ENCODE measurements around the gene GFY. TPM values are rescaled to one million over a fixed set of nuclear protein-coding genes. Genes with fewer than 3 reads are reported as not detected.

The GFY gene
- total RNA-seq, 1 donor from 2014 or later = not detected

DNA sequence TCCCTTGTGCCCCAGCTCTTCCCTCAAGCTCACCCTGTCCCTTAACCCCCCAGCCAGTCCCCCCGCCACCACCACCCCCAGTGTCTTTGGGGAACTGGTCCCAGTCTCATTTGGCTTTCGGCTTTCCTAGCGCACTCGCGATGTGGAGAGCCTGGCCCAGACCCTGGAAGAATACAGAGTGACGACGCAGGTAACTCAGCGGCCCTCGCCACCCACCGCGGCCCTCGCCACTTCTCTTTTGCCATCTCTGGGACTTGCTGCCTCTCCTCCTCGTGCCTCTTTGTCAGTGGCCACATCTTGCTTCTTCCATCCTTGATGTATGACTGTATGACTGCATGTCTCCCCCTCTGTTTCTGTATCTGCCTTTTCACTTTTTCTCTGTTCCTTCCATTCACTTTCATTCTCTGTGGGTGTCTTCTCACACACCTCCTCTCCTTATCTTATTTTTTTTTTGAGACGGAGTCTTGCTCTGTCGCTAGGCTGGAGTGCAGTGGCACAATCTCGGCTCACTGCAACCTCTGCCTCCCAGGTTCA is 17.6 kb upstream of the GFY start:
- peaks cover 0 to 16% (median 1%) of the 10 kb centered on the region in 3 donors for H3K27me3 ChIP-seq (ENCODE audit: control insufficient read depth in 3 of 3, insufficient read depth in 3 of 3, low read length in 3 of 3)
- H3K9ac ChIP-seq (ENCODE audit: low read depth in 1 of 3, low read length in 3 of 3) = no peak overlapping the region
- no peak overlapping the region for H3K4me3 ChIP-seq (ENCODE audit: low read length in 3 of 3)
- no peaks in the 10 kb centered on the region for H3K9me3 ChIP-seq (ENCODE audit: control insufficient read depth in 3 of 3, low read length in 3 of 3)
- no peaks in the 10 kb centered on the region for H3K4me1 ChIP-seq (ENCODE audit: control insufficient read depth in 3 of 3, insufficient read depth in 3 of 3, low read length in 3 of 3)
- H3K27ac ChIP-seq (ENCODE audit: low read depth, low read length) = no peak overlapping the region
- no peaks in the 10 kb centered on the region for H3K36me3 ChIP-seq (ENCODE audit: control insufficient read depth in 3 of 3, insufficient read depth in 3 of 3, low read length in 3 of 3)

DNA sequence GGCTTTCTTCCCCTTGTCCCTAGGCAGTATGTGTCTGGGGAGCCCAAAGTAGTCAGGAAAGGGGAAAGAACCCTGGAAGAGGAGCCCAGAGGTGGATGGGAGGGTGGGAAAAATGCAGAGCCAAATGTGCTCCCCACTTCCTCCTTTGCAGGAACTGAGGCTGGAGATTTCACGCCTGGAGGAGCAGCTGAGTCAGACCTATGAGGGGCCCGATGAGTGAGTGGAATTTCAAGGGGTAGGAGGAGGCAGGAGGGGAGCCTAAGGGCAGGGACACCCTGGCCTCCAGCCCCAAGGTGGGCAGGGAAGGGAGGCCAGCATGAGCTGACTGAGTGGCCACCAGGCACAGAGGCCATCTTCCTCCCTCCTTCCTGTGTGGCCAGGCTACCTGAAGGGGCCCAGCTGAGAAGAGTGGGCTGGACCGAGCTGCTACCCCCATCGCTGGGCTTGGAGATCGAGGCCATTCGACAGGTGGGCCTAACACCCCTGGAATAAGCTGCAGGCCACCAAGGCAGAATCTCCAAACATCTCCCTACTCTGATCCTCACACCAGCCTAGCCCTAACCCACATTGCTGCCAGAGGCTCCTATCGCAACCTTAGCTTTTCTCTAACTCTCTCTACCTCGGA is 16.3 kb upstream of the GFY start:
- no peak overlapping the region for H3K4me3 ChIP-seq (ENCODE audit: low read length in 3 of 3)
- H3K9ac ChIP-seq (ENCODE audit: low read depth in 1 of 3, low read length in 3 of 3) = no peak overlapping the region
- no peaks in the 10 kb centered on the region for H3K4me1 ChIP-seq (ENCODE audit: control insufficient read depth in 3 of 3, insufficient read depth in 3 of 3, low read length in 3 of 3)
- no peaks in the 10 kb centered on the region for H3K36me3 ChIP-seq (ENCODE audit: control insufficient read depth in 3 of 3, insufficient read depth in 3 of 3, low read length in 3 of 3)
- peaks cover 0 to 16% (median 8%) of the 10 kb centered on the region in 3 donors for H3K27me3 ChIP-seq (ENCODE audit: control insufficient read depth in 3 of 3, insufficient read depth in 3 of 3, low read length in 3 of 3)
- H3K9me3 ChIP-seq (ENCODE audit: control insufficient read depth in 3 of 3, low read length in 3 of 3) = no peaks in the 10 kb centered on the region
- H3K27ac ChIP-seq (ENCODE audit: low read depth, low read length) = no peak overlapping the region

DNA sequence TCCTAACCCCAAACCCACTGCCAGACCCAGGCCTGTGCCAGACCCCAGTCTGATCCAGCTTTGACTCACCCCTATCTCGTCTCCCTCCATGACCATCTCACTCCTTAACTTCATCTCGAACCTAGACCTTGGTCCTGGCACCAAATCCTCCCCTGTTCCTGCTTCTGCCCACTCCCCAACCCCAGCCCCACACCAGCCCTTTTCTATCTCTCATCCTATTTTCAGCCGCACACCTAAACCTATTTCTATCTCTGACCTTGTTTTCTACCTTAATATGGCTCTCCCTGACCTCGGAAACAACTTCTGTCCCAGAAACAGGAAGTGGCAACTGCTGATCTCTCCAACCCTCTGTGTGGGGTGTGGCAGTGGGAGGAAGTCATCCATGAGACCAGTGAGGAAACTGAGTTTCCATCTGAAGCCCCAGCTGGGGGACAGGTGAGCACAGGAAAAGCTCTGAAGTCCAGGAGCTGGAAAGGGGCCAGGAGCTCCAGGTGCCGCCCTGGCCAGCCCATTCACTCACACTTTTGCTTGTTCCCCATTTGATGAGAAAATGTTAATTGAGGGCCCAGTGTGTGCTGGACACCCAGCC is 15.7 kb upstream of the GFY start:
- Histone ChIP-seq H3K36me3 (ENCODE audit: control insufficient read depth in 3 of 3, insufficient read depth in 3 of 3, low read length in 3 of 3) (no peaks in the 10 kb centered on the region), H3K9ac (ENCODE audit: low read depth in 1 of 3, low read length in 3 of 3) (no peak overlapping the region), H3K4me3 (ENCODE audit: low read length in 3 of 3) (no peak overlapping the region), H3K27me3 (ENCODE audit: control insufficient read depth in 3 of 3, insufficient read depth in 3 of 3, low read length in 3 of 3) (peaks cover 0 to 16% (median 13%) of the 10 kb centered on the region in 3 donors), H3K9me3 (ENCODE audit: control insufficient read depth in 3 of 3, low read length in 3 of 3) (no peaks in the 10 kb centered on the region), H3K27ac (ENCODE audit: low read depth, low read length) (no peak overlapping the region), H3K4me1 (ENCODE audit: control insufficient read depth in 3 of 3, insufficient read depth in 3 of 3, low read length in 3 of 3) (no peaks in the 10 kb centered on the region)

DNA sequence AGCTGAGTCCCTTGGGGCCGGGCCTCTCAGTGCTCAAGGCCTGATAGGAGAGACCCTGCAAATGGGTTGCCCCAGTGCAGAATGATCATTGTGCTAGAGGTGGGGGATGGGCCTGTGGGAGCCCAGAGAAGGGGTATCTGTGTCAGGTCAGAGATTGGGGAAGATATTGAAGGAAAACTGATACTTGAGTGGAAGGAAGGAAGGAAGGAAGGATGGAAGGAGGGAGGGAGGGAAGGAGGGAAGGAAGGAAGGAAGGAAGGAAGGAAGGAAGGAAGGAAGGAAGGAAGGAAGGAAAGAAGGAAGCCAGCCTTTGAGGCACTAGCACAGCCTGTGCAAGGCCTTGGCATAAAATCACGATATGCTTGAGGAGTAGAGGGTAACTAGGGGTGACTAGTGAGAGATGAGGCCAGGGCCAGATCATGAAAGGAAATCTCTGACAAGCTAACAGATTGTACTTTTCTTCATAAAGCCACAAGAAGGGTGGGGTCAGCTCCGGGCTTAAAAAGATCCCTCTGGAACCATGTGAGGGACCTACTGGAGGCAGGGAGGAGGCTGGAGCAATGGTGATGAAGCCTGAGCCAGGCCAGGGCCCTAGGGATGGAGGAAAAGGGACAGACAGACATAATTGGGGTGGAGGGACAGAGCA is 13.4 kb upstream of the GFY start:
- Histone ChIP-seq H3K36me3 (ENCODE audit: control insufficient read depth in 3 of 3, insufficient read depth in 3 of 3, low read length in 3 of 3) (no peaks in the 10 kb centered on the region), H3K4me3 (ENCODE audit: low read length in 3 of 3) (no peak overlapping the region), H3K27ac (ENCODE audit: low read depth, low read length) (no peak overlapping the region), H3K27me3 (ENCODE audit: control insufficient read depth in 3 of 3, insufficient read depth in 3 of 3, low read length in 3 of 3) (peaks cover 4 to 27% (median 20%) of the 10 kb centered on the region in 3 donors), H3K9ac (ENCODE audit: low read depth in 1 of 3, low read length in 3 of 3) (no peak overlapping the region), H3K4me1 (ENCODE audit: control insufficient read depth in 3 of 3, insufficient read depth in 3 of 3, low read length in 3 of 3) (no peaks in the 10 kb centered on the region), H3K9me3 (ENCODE audit: control insufficient read depth in 3 of 3, low read length in 3 of 3) (no peaks in the 10 kb centered on the region)

DNA sequence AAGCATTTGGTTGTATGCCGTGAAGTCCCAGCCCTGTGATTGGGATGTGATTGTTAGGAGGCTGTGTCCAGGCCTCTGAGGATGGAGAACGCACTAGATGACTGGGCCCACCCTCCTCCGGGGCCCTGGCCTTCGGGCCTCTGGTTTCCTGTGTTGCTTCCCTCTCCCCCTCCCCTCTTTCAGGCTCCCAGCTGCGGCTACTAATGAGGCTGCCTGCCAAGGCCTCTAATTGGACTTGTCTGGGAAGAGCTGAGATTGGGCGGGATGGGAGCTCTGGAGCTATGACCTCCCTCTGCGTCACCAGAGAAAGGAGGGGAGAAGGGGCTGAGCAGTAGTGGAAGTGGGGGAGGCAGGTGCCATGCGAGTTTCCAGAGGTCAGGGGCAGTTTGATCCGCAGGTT is 11.8 kb upstream of the GFY start:
- no peak overlapping the region for H3K9ac ChIP-seq (ENCODE audit: low read depth in 1 of 3, low read length in 3 of 3)
- H3K4me3 ChIP-seq (ENCODE audit: low read length in 3 of 3) = no peak overlapping the region
- no peaks in the 10 kb centered on the region for H3K36me3 ChIP-seq (ENCODE audit: control insufficient read depth in 3 of 3, insufficient read depth in 3 of 3, low read length in 3 of 3)
- H3K4me1 ChIP-seq (ENCODE audit: control insufficient read depth in 3 of 3, insufficient read depth in 3 of 3, low read length in 3 of 3) = no peaks in the 10 kb centered on the region
- no peak overlapping the region for H3K27ac ChIP-seq (ENCODE audit: low read depth, low read length)
- peaks cover 16 to 41% (median 27%) of the 10 kb centered on the region in 3 donors for H3K27me3 ChIP-seq (ENCODE audit: control insufficient read depth in 3 of 3, insufficient read depth in 3 of 3, low read length in 3 of 3)
- no peaks in the 10 kb centered on the region for H3K9me3 ChIP-seq (ENCODE audit: control insufficient read depth in 3 of 3, low read length in 3 of 3)

DNA sequence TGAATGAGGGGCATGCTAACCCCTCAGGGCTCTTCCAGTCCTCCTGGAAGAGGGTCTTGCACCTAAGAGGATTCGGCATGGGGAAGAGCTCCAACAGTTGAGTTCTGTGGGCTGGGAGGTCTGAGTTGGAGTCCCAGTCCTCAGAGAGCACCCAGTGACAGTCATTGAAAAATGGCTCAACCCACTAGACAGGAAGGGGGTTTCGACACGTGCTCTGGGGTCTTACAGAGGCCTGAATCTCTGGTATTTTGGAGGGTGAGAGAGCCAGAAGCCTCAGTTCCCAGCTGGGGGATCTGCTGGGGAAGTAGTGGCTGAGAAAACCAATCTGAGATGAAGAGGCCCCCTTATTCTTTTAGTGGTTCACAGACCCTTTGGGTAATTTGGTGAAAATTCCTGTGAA is 10.9 kb upstream of the GFY start:
- H3K9me3 ChIP-seq (ENCODE audit: control insufficient read depth in 3 of 3, low read length in 3 of 3) = no peaks in the 10 kb centered on the region
- H3K27me3 ChIP-seq (ENCODE audit: control insufficient read depth in 3 of 3, insufficient read depth in 3 of 3, low read length in 3 of 3) = peaks cover 24 to 50% (median 33%) of the 10 kb centered on the region in 3 donors
- no peaks in the 10 kb centered on the region for H3K4me1 ChIP-seq (ENCODE audit: control insufficient read depth in 3 of 3, insufficient read depth in 3 of 3, low read length in 3 of 3)
- no peaks in the 10 kb centered on the region for H3K36me3 ChIP-seq (ENCODE audit: control insufficient read depth in 3 of 3, insufficient read depth in 3 of 3, low read length in 3 of 3)
- no peak overlapping the region for H3K4me3 ChIP-seq (ENCODE audit: low read length in 3 of 3)
- no peak overlapping the region for H3K27ac ChIP-seq (ENCODE audit: low read depth, low read length)
- H3K9ac ChIP-seq (ENCODE audit: low read depth in 1 of 3, low read length in 3 of 3) = no peak overlapping the region

DNA sequence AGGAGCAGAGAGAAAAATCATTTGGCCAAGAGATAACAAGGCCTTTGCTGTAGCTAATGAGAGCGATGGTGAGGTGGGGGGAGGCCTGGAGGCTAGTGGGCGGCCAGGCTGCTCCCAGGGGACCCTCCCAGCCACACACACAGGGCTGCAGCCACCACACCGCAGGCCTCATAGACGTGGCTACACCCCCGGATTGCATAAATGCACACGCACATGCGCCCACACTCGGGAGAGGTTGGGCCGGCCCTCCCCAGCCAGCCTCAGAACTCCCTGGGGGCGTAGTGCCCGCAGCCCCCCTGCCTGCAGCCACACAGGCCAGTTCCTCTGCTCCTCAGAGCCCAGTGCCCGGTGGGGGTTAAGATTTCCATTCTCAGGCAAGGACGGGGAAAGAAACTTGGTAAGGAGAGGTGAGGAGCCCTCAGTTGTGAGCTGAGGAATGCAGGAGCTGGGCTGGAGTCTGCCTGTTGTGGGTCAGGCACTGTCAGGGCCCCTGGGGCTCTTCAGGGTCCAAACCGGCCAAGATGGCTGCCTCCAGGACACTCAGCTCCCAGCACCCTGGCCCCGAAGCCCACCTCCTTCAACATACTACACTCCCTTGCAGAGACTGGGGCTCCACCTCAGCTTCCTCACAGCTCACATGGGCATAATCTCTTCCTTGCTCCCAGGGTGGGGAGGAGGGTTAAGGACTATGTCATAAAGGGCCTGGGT is 9.9 kb upstream of the GFY start:
- Histone ChIP-seq H3K4me3 (ENCODE audit: low read length in 3 of 3) (no peak overlapping the region), H3K9ac (ENCODE audit: low read depth in 1 of 3, low read length in 3 of 3) (no peak overlapping the region), H3K4me1 (ENCODE audit: control insufficient read depth in 3 of 3, insufficient read depth in 3 of 3, low read length in 3 of 3) (no peaks in the 10 kb centered on the region), H3K9me3 (ENCODE audit: control insufficient read depth in 3 of 3, low read length in 3 of 3) (no peaks in the 10 kb centered on the region), H3K27me3 (ENCODE audit: control insufficient read depth in 3 of 3, insufficient read depth in 3 of 3, low read length in 3 of 3) (peaks cover 34 to 57% (median 39%) of the 10 kb centered on the region in 3 donors), H3K27ac (ENCODE audit: low read depth, low read length) (no peak overlapping the region), H3K36me3 (ENCODE audit: control insufficient read depth in 3 of 3, insufficient read depth in 3 of 3, low read length in 3 of 3) (no peaks in the 10 kb centered on the region)

DNA sequence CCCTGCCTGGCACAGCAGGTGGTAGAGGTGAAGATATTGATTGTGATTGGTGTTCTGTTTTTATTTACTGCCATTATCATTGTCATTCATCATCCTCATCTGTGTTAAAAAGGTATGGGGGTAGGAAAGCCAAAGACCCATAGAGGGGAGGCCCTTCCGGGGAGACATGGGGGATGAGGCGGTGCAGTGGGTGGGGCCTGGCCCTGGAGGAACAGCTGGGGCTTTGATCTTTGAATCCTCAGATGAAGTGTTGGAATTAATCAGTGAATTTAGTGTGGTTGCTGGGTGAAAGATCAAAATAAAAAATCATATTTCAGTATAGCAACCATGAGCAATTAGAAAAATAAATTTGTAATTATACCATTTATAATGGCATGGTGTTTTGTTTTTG is 9.4 kb upstream of the GFY start:
- Histone ChIP-seq H3K4me3 (ENCODE audit: low read length in 3 of 3) (no peak overlapping the region), H3K27ac (ENCODE audit: low read depth, low read length) (no peak overlapping the region), H3K27me3 (ENCODE audit: control insufficient read depth in 3 of 3, insufficient read depth in 3 of 3, low read length in 3 of 3) (peaks cover 40 to 62% (median 45%) of the 10 kb centered on the region in 3 donors)

DNA sequence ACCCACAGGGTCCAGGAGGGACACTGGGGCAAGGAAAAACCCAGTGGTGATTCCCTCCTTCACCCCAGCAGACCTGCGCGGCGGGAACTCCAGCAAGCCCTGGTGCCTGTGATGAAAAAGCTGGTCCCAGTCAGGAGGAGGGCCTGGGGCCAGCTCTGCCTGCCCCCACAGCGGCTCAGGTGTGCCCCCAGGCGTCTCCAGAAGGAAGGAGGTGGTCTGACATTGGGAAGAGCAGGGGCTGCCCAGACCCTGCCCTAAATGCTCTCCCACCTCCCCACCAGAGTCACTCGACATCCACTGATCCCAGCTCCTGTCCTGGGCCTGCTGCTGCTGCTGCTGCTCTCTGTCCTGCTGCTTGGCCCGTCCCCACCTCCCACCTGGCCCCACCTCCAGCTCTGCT is 8.1 kb upstream of the GFY start:
- Histone ChIP-seq H3K27ac (ENCODE audit: low read depth, low read length) (no peak overlapping the region), H3K36me3 (ENCODE audit: control insufficient read depth in 3 of 3, insufficient read depth in 3 of 3, low read length in 3 of 3) (no peaks in the 10 kb centered on the region), H3K9ac (ENCODE audit: low read depth in 1 of 3, low read length in 3 of 3) (no peak overlapping the region), H3K4me1 (ENCODE audit: control insufficient read depth in 3 of 3, insufficient read depth in 3 of 3, low read length in 3 of 3) (peaks cover 0 to 6% (median 2%) of the 10 kb centered on the region in 3 donors), H3K4me3 (ENCODE audit: low read length in 3 of 3) (no peak overlapping the region), H3K9me3 (ENCODE audit: control insufficient read depth in 3 of 3, low read length in 3 of 3) (no peaks in the 10 kb centered on the region), H3K27me3 (ENCODE audit: control insufficient read depth in 3 of 3, insufficient read depth in 3 of 3, low read length in 3 of 3) (peaks cover 48 to 74% (median 51%) of the 10 kb centered on the region in 3 donors)

More for the DNA sequence above, 9.4 kb upstream of the GFY start:
- Histone ChIP-seq H3K9me3 (ENCODE audit: control insufficient read depth in 3 of 3, low read length in 3 of 3) (no peaks in the 10 kb centered on the region), H3K36me3 (ENCODE audit: control insufficient read depth in 3 of 3, insufficient read depth in 3 of 3, low read length in 3 of 3) (no peaks in the 10 kb centered on the region), H3K9ac (ENCODE audit: low read depth in 1 of 3, low read length in 3 of 3) (no peak overlapping the region), H3K4me1 (ENCODE audit: control insufficient read depth in 3 of 3, insufficient read depth in 3 of 3, low read length in 3 of 3) (no peaks in the 10 kb centered on the region)

All from skeletal muscle tissue (tissue), 4 donors.